HepG2 (cell line): ENCODE measurements around the gene RAB1B. TPM values are rescaled to one million over a fixed set of nuclear protein-coding genes. Genes with fewer than 3 reads are reported as not detected.
A peak's percentile ranks its signal among the peaks of the same experiment; 100 is the strongest.

Experiments
- GTF2F1 ChIP-seq: fragments of 150-350 bp; IDR thresholded peaks from 2 replicates; pipeline ENCODE4 v1.6.1; 2014; ENCODE audit warnings: low read length
- HOXA3 ChIP-seq: sonication (generic); formaldehyde crosslinking; IDR thresholded peaks from 2 replicates; pipeline ENCODE4 v1.5.0; 2020; ENCODE audit warnings: missing genetic modification reagents
- KLF6 ChIP-seq: IDR thresholded peaks from 2 replicates; pipeline ENCODE4 v1.8.0; 2016; ENCODE audit warnings: missing biosample characterization, missing genetic modification reagents
- RXRB ChIP-seq: IDR thresholded peaks from 2 replicates; pipeline ENCODE4 v1.6.1; 2016; ENCODE audit warnings: borderline replicate concordance, missing genetic modification reagents, missing compliant biosample characterization
- SP4 ChIP-seq: sonication (generic); formaldehyde crosslinking; IDR thresholded peaks from 2 replicates; pipeline ENCODE4 v1.8.1; 2023; ENCODE audit warnings: mild to moderate bottlenecking, missing genetic modification reagents
- USF2 ChIP-seq, 2 experiments: sonication (generic) in 1 of 2; formaldehyde crosslinking in 1 of 2; IDR thresholded peaks; 2 replicates each; pipeline versions ENCODE4 v1.5.1 to v1.6.1; 2011 to 2020; ENCODE audit warnings: borderline replicate concordance in 1 of 2, low read depth in 1 of 2, low read length in 1 of 2, mild to moderate bottlenecking in 1 of 2, missing genetic modification reagents in 1 of 2, moderate library complexity in 1 of 2
- ZNF280D ChIP-seq: sonication (generic); formaldehyde crosslinking; IDR thresholded peaks from 2 replicates; pipeline ENCODE4 v1.5.1; 2020; ENCODE audit warnings: mild to moderate bottlenecking, missing genetic modification reagents
- ZNF563 ChIP-seq: sonication (generic); formaldehyde crosslinking; IDR thresholded peaks from 2 replicates; pipeline ENCODE4 v1.8.0; 2022; ENCODE audit warnings: mild to moderate bottlenecking, moderate library complexity, missing genetic modification reagents
- ZNF572 ChIP-seq: sonication (generic); formaldehyde crosslinking; IDR thresholded peaks from 2 replicates; pipeline ENCODE4 v1.5.1; 2020; ENCODE audit warnings: mild to moderate bottlenecking, missing genetic modification reagents
- ZNF577 ChIP-seq: sonication (generic); formaldehyde crosslinking; IDR thresholded peaks from 2 replicates; pipeline ENCODE4 v1.4.0; 2020; ENCODE audit warnings: mild to moderate bottlenecking, low read depth, missing genetic modification reagents, borderline replicate concordance
- ZNF607 ChIP-seq: sonication (generic); formaldehyde crosslinking; IDR thresholded peaks from 2 replicates; pipeline ENCODE4 v1.5.1; 2020; ENCODE audit warnings: missing genetic modification reagents, mild to moderate bottlenecking, borderline replicate concordance
- polyA plus RNA-seq, 8 experiments: library from polyadenylated mRNA; depleted of rRNA in 3 of 8; stranded (reverse) in 7 of 8; unstranded in 1 of 8; fragments of >200 nt; fragmentation: Illumina TruSeq in 4 of 8; extraction: Trizol in 4 of 8; gene quantifications; 2 replicates each; pipeline versions ENCODE4 v1.2.1 to v1.2.3, GENCODE V29; 2011 to 2016; ENCODE audit warnings: low read depth in 4 of 8, missing spikeins in 1 of 8, mixed read lengths in 1 of 8; ENCODE audit not compliant: insufficient read depth in 1 of 8
- total RNA-seq, 5 experiments: library from RNA; depleted of rRNA; stranded (reverse); fragments of >200 nt; fragmentation: Illumina TruSeq; extraction: Trizol; gene quantifications; 2 replicates each; pipeline ENCODE4 v1.2.3, GENCODE V29; 2016; ENCODE audit warnings: low read depth in 1 of 5
- TF ChIP-seq, protein P1 (sequence below): fragments of 450-650 bp; IDR thresholded peaks from 2 replicates; pipeline ENCODE4 v1.6.1; 2017
- TF ChIP-seq, protein P2 (sequence below): sonication (generic); formaldehyde crosslinking; IDR thresholded peaks from 2 replicates; pipeline ENCODE4 v1.8.0; 2022; ENCODE audit warnings: mild to moderate bottlenecking, missing genetic modification reagents, borderline replicate concordance
- TF ChIP-seq, protein P3 (sequence below): sonication (generic); formaldehyde crosslinking; IDR thresholded peaks from 2 replicates; pipeline ENCODE4 v1.5.1; 2020; ENCODE audit warnings: mild to moderate bottlenecking, moderate library complexity, missing genetic modification reagents
- TF ChIP-seq, protein P4 (sequence below): sonication (generic); formaldehyde crosslinking; IDR thresholded peaks from 2 replicates; pipeline ENCODE4 v1.4.0; 2020; ENCODE audit warnings: missing genetic modification reagents, borderline replicate concordance

RAB1B gene
- total and polyA plus RNA-seq, 2 of the 13 experiments (the other 11 are each of a cell fraction or from before 2014, with no cell fraction given) = 77.9 to 87.9 TPM

DNA sequence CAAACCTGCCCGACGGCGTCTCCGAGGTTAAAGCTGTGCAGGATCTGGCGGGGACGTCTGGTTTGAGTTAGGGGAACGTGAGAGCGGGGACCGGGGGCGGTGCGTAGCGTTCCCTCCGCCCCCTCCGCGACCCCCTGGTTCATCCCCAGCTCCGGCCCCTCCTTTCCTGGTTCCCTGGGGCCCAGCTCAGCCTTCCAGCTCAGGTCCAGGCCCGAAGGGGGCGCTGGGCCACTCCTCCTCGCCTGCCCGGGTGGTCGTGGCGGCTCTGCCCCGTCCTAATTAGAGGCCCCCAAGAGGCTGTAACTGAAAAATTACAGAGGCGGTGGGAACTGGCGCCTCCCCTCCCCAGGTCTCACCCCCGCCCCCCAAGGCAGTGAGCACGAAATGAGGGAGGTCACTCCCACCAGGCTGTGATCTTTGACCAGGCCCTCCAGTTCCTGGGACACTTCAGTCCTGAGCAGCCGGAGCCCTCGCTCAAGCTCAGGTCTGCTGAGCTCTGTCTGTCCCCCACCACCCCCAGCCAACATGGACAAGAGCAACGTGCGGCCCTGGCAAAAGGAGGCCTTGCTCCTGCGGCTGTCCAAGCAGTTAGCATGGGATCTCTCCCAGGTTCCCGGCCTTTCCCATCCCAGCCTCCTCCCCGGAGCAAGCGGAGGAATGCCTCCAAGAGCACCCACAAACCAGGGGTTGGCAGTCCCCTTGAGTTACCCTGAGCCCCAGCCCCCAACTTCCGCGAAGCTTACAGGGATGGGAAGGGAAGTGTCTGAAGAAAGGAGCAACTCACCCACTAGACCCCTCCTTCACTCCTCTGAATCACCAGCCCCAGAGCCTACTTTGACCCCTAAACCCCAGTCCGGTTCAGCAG lies 45.1 kb downstream of the RAB1B start (continued):
- TF ChIP-seq ZNF280D (CRISPR knock-in tag) = no peak; the same call in 1 of the 2 replicates
- TF ChIP-seq, protein P1, sequence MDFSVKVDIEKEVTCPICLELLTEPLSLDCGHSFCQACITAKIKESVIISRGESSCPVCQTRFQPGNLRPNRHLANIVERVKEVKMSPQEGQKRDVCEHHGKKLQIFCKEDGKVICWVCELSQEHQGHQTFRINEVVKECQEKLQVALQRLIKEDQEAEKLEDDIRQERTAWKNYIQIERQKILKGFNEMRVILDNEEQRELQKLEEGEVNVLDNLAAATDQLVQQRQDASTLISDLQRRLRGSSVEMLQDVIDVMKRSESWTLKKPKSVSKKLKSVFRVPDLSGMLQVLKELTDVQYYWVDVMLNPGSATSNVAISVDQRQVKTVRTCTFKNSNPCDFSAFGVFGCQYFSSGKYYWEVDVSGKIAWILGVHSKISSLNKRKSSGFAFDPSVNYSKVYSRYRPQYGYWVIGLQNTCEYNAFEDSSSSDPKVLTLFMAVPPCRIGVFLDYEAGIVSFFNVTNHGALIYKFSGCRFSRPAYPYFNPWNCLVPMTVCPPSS = no peak
- TF ChIP-seq USF2 (IDR thresholded peaks at IDR 0.05; ENCODE audit: low read depth, low read length) = no peak
- no peak for TF ChIP-seq USF2 (CRISPR knock-in tag; IDR thresholded peaks at IDR 0.05; ENCODE audit: borderline replicate concordance)
- TF ChIP-seq, protein P2, sequence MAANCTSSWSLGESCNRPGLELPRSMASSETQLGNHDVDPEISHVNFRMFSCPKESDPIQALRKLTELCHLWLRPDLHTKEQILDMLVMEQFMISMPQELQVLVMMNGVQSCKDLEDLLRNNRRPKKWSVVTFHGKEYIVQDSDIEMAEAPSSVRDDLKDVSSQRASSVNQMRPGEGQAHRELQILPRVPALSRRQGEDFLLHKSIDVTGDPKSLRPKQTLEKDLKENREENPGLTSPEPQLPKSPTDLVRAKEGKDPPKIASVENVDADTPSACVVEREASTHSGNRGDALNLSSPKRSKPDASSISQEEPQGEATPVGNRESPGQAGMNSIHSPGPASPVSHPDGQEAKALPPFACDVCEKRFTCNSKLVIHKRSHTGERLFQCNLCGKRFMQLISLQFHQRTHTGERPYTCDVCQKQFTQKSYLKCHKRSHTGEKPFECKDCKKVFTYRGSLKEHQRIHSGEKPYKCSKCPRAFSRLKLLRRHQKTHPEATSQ (CRISPR knock-in tag) = no peak
- no peak for TF ChIP-seq KLF6 (CRISPR knock-in tag)
- no peak for TF ChIP-seq ZNF607 (CRISPR knock-in tag)
- no peak for TF ChIP-seq ZNF577
- no peak for TF ChIP-seq ZNF572 (CRISPR knock-in tag)
- no peak for TF ChIP-seq RXRB (CRISPR knock-in tag)
- TF ChIP-seq, protein P3, sequence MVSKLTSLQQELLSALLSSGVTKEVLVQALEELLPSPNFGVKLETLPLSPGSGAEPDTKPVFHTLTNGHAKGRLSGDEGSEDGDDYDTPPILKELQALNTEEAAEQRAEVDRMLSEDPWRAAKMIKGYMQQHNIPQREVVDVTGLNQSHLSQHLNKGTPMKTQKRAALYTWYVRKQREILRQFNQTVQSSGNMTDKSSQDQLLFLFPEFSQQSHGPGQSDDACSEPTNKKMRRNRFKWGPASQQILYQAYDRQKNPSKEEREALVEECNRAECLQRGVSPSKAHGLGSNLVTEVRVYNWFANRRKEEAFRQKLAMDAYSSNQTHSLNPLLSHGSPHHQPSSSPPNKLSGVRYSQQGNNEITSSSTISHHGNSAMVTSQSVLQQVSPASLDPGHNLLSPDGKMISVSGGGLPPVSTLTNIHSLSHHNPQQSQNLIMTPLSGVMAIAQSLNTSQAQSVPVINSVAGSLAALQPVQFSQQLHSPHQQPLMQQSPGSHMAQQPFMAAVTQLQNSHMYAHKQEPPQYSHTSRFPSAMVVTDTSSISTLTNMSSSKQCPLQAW (CRISPR knock-in tag) = no peak
- TF ChIP-seq HOXA3 (CRISPR knock-in tag) = no peak
- no peak for TF ChIP-seq SP4
- TF ChIP-seq, protein P4, sequence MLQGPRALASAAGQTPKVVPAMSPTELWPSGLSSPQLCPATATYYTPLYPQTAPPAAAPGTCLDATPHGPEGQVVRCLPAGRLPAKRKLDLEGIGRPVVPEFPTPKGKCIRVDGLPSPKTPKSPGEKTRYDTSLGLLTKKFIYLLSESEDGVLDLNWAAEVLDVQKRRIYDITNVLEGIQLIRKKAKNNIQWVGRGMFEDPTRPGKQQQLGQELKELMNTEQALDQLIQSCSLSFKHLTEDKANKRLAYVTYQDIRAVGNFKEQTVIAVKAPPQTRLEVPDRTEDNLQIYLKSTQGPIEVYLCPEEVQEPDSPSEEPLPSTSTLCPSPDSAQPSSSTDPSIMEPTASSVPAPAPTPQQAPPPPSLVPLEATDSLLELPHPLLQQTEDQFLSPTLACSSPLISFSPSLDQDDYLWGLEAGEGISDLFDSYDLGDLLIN = no peak
- TF ChIP-seq GTF2F1 = no peak
- 0 out of 2 replicates have a peak, but pooled peaks have one; percentile 11 for TF ChIP-seq ZNF563 (CRISPR knock-in tag)
